ENCODE measurements around the gene CELF3. TPM values are rescaled to one million over a fixed set of nuclear protein-coding genes. Genes with fewer than 3 reads are reported as not detected.

The CELF3 gene
- total RNA-seq, 4 donors from 2014 or later: 1.3 to 2.7 (median 1.6) TPM; not detected in 1

DNA sequence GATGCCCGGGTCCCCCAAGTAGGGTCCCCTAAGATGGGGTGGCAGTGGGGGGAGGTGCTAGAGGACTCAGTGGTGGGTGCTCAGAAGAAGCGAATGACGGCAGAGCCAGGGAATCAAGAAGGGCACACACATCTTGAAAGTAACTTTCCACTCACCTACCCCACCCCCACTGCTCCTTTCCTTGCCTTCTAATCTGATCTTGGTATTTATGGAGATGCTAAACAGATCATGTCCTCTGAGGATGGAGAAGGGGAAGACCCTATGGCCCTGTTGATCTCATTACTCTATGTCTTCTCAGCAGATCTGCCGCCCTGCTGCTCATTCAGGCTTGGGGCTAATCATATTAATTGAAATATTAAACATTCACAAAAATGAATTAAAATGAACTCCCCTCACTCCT lies 2.1 kb upstream of the CELF3 start:
- 90% methylated on average over 4 of the region's 4 CpGs; no CpG with 5 or more reads in 1 of the 2 donors for WGBS, 2 donors (ENCODE audit: low coverage in 1 of 2)
- no peak overlapping the region for H3K27ac ChIP-seq
- DNase-seq: no peak
- H3K36me3 ChIP-seq: no peaks in the 10 kb centered on the region
- H3K4me3 ChIP-seq: no peak overlapping the region
- TF ChIP-seq EP300 (IDR thresholded peaks at IDR 0.05; ENCODE audit: low read depth) (no peak), POLR2A (IDR thresholded peaks at IDR 0.05) (no peak), POLR2AphosphoS5 (IDR thresholded peaks at IDR 0.05) (no peak)
- TF ChIP-seq, protein P1, sequence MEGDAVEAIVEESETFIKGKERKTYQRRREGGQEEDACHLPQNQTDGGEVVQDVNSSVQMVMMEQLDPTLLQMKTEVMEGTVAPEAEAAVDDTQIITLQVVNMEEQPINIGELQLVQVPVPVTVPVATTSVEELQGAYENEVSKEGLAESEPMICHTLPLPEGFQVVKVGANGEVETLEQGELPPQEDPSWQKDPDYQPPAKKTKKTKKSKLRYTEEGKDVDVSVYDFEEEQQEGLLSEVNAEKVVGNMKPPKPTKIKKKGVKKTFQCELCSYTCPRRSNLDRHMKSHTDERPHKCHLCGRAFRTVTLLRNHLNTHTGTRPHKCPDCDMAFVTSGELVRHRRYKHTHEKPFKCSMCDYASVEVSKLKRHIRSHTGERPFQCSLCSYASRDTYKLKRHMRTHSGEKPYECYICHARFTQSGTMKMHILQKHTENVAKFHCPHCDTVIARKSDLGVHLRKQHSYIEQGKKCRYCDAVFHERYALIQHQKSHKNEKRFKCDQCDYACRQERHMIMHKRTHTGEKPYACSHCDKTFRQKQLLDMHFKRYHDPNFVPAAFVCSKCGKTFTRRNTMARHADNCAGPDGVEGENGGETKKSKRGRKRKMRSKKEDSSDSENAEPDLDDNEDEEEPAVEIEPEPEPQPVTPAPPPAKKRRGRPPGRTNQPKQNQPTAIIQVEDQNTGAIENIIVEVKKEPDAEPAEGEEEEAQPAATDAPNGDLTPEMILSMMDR (IDR thresholded peaks at IDR 0.05): no peak
- in situ Hi-C loops (cut with MboI; ENCODE audit: low pct_ligation_motif_present in 1 of 4, low pct_unique_long_range_greater_than_20kb in 1 of 4, low sequenced_read_pairs in 3 of 4) (no loop called here), intact Hi-C loops (cut with DNase I; ENCODE audit: low total_unique reads) (no loop called here)
- peaks cover 19% of the 10 kb centered on the region for H3K27me3 ChIP-seq
- peaks cover 5 to 42% (median 26%) of the 10 kb centered on the region in 4 donors for H3K4me1 ChIP-seq
- no peaks in the 10 kb centered on the region for H3K9me3 ChIP-seq

DNA sequence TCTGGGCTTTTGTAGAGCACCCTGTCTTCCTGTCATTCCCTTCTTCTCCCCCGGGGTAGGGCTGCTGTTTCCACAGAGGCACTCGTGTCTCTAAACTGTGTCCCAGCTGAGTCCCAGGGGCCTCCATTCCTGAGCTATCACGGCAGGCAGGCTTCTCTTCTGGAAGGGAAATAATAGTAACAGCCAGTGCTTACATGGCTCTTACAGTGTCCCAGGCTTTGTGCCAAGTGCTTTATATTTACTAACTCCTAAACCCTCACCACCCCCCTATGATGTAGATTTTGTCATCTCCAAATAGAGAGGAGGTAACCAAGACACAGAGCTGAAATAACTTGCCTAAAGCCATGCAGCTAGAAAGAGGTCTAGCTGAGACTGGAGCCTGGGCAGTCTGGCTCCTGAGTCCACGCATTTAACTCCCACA lies 1.4 kb upstream of the CELF3 start:
- no peak for TF ChIP-seq POLR2AphosphoS5 (IDR thresholded peaks at IDR 0.05)
- H3K9me3 ChIP-seq: no peaks in the 10 kb centered on the region
- no peaks in the 10 kb centered on the region for H3K36me3 ChIP-seq
- no peak for DNase-seq
- no peak overlapping the region for H3K4me3 ChIP-seq
- H3K4me1 ChIP-seq: peaks cover 5 to 48% (median 31%) of the 10 kb centered on the region in 4 donors
- in situ Hi-C loops (cut with MboI; ENCODE audit: low pct_ligation_motif_present in 1 of 4, low pct_unique_long_range_greater_than_20kb in 1 of 4, low sequenced_read_pairs in 3 of 4) (no loop called here), intact Hi-C loops (cut with DNase I; ENCODE audit: low total_unique reads) (no loop called here)
- WGBS, 2 donors (ENCODE audit: low coverage in 1 of 2): 47% methylated on average over 4 of the region's 4 CpGs; no CpG with 5 or more reads in 1 of the 2 donors
- no peak overlapping the region for H3K27ac ChIP-seq
- H3K27me3 ChIP-seq: peaks cover 19% of the 10 kb centered on the region

DNA sequence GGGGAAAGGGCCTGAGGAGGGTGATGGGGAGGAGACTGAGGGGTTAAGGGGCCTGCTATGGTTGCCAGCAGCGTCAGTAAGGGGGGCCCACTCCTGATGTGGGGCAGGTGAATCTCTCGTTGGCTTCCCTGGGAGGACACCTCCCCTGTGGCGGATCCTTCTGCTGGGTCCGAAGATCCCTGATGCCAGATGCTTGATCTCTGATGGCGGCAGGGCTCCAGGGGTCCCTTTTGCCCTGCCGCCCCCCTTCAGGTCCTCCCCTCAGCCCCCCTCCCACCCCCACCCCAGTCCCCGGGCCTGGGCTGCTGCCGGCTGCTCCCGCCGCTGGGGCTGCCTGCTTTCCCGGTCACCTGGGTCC lies 219 bp downstream of the CELF3 start:
- no peak for TF ChIP-seq EP300 (IDR thresholded peaks at IDR 0.05; ENCODE audit: low read depth)
- TF ChIP-seq POLR2A (IDR thresholded peaks at IDR 0.05): no peak
- TF ChIP-seq POLR2AphosphoS5 (IDR thresholded peaks at IDR 0.05): no peak
- TF ChIP-seq, protein P1 (IDR thresholded peaks at IDR 0.05): no peak
- peaks cover 19% of the 10 kb centered on the region for H3K27me3 ChIP-seq
- no peak overlapping the region for H3K4me3 ChIP-seq
- no peaks in the 10 kb centered on the region for H3K36me3 ChIP-seq
- intact Hi-C loops (cut with DNase I; ENCODE audit: low total_unique reads): no loop called here
- in situ Hi-C loops (cut with MboI; ENCODE audit: low pct_ligation_motif_present in 1 of 4, low pct_unique_long_range_greater_than_20kb in 1 of 4, low sequenced_read_pairs in 3 of 4): no loop called here
- DNase-seq: no peak
- no peak overlapping the region for H3K27ac ChIP-seq
- H3K4me1 ChIP-seq: peaks cover 5 to 53% (median 38%) of the 10 kb centered on the region in 4 donors
- WGBS, 2 donors (ENCODE audit: low coverage in 1 of 2): 41 to 44% methylated on average over 5 of the region's 11 CpGs
- H3K9me3 ChIP-seq: no peaks in the 10 kb centered on the region

DNA sequence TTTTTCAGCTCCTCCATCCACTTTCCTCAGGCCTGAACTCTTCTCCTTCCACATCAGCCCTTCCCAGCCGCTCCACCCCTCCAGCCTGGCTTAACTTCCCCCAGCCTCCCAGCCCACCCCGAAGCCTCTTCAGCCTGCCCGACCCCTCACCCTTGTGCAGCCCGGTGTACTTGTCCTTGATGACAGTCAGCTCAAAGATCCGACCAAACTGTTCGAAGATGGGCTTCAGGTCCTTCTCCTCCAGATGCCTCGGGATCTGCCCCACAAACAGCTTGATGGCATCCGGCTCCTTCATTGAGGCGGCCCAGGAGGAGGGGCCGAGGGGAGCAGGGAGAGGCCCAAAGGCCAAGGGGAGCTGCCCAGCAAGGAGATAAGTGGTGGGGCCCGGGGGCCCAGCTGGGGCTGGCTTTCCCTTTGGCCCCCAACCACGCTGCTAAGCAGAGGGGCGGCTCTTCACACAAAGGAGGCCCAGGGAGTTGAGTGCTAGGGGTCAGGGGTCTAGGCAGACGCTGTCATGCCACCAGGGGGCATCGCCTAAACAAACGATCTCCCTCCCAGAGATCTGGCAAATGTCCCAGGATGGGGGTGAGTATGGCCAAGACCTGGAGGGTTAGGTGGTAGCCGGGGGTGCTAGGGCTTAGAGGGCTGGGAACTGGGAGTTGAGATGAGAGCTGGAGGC lies 738 bp downstream of the CELF3 start:
- 63 to 68% methylated on average over 4 to 17 of the region's 17 CpGs for WGBS, 2 donors (ENCODE audit: low coverage in 1 of 2)
- Histone ChIP-seq H3K27me3 (peaks cover 19% of the 10 kb centered on the region), H3K36me3 (no peaks in the 10 kb centered on the region), H3K9me3 (no peaks in the 10 kb centered on the region), H3K4me3 (no peak overlapping the region), H3K27ac (no peak overlapping the region), H3K4me1 (peaks cover 5 to 48% (median 33%) of the 10 kb centered on the region in 4 donors)
- TF ChIP-seq EP300 (IDR thresholded peaks at IDR 0.05; ENCODE audit: low read depth): no peak
- no peak for TF ChIP-seq POLR2AphosphoS5 (IDR thresholded peaks at IDR 0.05)
- TF ChIP-seq POLR2A (IDR thresholded peaks at IDR 0.05): no peak
- TF ChIP-seq, protein P1 (IDR thresholded peaks at IDR 0.05): no peak
- intact Hi-C loops (cut with DNase I; ENCODE audit: low total_unique reads): no loop called here
- in situ Hi-C loops (cut with MboI; ENCODE audit: low pct_ligation_motif_present in 1 of 4, low pct_unique_long_range_greater_than_20kb in 1 of 4, low sequenced_read_pairs in 3 of 4): no loop called here
- DNase-seq: no peak

All from transverse colon (tissue), 4 donors.